H9 (cell line): ENCODE results near the gene LY6G6F. TPM values are rescaled to one million over a fixed set of nuclear protein-coding genes. Genes with fewer than 3 reads are reported as not detected.

ENCODE experiments used
- DNase-seq: peaks from one replicate; pipeline ENCODE4 v3.0.0-alpha.2; 2017
- H2AFZ ChIP-seq: one replicate; pipeline ENCODE4 v1.6.1; 2013; ENCODE audit warnings: mild to moderate bottlenecking, low read length, control low read depth, moderate library complexity
- H2AK5ac ChIP-seq: 2 replicates; pipeline ENCODE4 v1.6.1; 2013; ENCODE audit warnings: low read length, control low read depth, mixed read lengths; ENCODE audit not compliant: insufficient read length
- H2BK120ac ChIP-seq: one replicate; pipeline ENCODE4 v1.6.1; 2013; ENCODE audit warnings: low read depth, mild to moderate bottlenecking, low read length, control low read depth, inconsistent platforms; ENCODE audit not compliant: poor library complexity, severe bottlenecking
- H2BK12ac ChIP-seq: 2 replicates; pipeline ENCODE4 v1.6.1; 2013; ENCODE audit warnings: low read length, control low read depth, mixed read lengths, low read depth; ENCODE audit not compliant: insufficient read length
- H2BK15ac ChIP-seq: 2 replicates; pipeline ENCODE4 v1.6.1; 2013; ENCODE audit warnings: low read depth, low read length, control low read depth
- H2BK20ac ChIP-seq: one replicate; pipeline ENCODE4 v1.6.1; 2013; ENCODE audit warnings: low read depth, mild to moderate bottlenecking, low read length, control low read depth, inconsistent platforms; ENCODE audit not compliant: poor library complexity, severe bottlenecking
- H2BK5ac ChIP-seq: 2 replicates; pipeline ENCODE4 v1.6.1; 2013; ENCODE audit warnings: low read length, control low read depth, mixed read lengths; ENCODE audit not compliant: insufficient read length
- H3K14ac ChIP-seq: 2 replicates; pipeline ENCODE4 v1.6.1; 2013; ENCODE audit warnings: low read length, control low read depth; ENCODE audit not compliant: insufficient read depth
- H3K18ac ChIP-seq: 2 replicates; pipeline ENCODE4 v1.6.1; 2013; ENCODE audit warnings: low read depth, mild to moderate bottlenecking, mixed read lengths, low read length, control low read depth; ENCODE audit not compliant: insufficient read length
- H3K23ac ChIP-seq: 2 replicates; pipeline ENCODE4 v1.6.1; 2013; ENCODE audit warnings: low read length, control low read depth, mixed read lengths, low read depth; ENCODE audit not compliant: insufficient read length
- H3K23me2 ChIP-seq: 2 replicates; pipeline ENCODE4 v1.6.1; 2013; ENCODE audit warnings: low read depth, mild to moderate bottlenecking, mixed read lengths, low read length, control low read depth; ENCODE audit not compliant: insufficient read length, poor library complexity, severe bottlenecking
- H3K27ac ChIP-seq: 2 replicates; pipeline ENCODE4 v1.5.1; 2013; ENCODE audit warnings: low read length, control low read depth, mixed read lengths, low read depth; ENCODE audit not compliant: insufficient read length
- H3K27me3 ChIP-seq: 2 replicates; pipeline ENCODE4 v1.6.1; 2013; ENCODE audit warnings: low read length, control low read depth, inconsistent platforms; ENCODE audit not compliant: insufficient read depth
- H3K4ac ChIP-seq: 2 replicates; pipeline ENCODE4 v1.6.1; 2013; ENCODE audit warnings: low read depth, mild to moderate bottlenecking, control low read depth, inconsistent platforms, low read length, moderate library complexity
- H3K4me1 ChIP-seq: 2 replicates; pipeline ENCODE4 v1.6.1; 2013; ENCODE audit warnings: low read length, control low read depth, inconsistent platforms; ENCODE audit not compliant: insufficient read depth
- H3K4me2 ChIP-seq: 2 replicates; pipeline ENCODE4 v1.6.1; 2013; ENCODE audit warnings: low read length, control low read depth, mixed read lengths; ENCODE audit not compliant: insufficient read length, insufficient read depth
- H3K56ac ChIP-seq: 2 replicates; pipeline ENCODE4 v1.6.1; 2013; ENCODE audit warnings: low read depth, mild to moderate bottlenecking, mixed read lengths, low read length, control low read depth; ENCODE audit not compliant: insufficient read length
- H3K79me1 ChIP-seq: 2 replicates; pipeline ENCODE4 v1.6.1; 2013; ENCODE audit warnings: low read depth, mild to moderate bottlenecking, moderate library complexity, low read length, control low read depth, inconsistent platforms; ENCODE audit not compliant: insufficient read depth, poor library complexity, severe bottlenecking
- H3K79me2 ChIP-seq: 2 replicates; pipeline ENCODE4 v1.6.1; 2013; ENCODE audit warnings: low read length, control low read depth, inconsistent platforms; ENCODE audit not compliant: insufficient read depth
- H3K9ac ChIP-seq: 2 replicates; pipeline ENCODE4 v1.6.1; 2013; ENCODE audit warnings: low read length, control low read depth, mixed read lengths; ENCODE audit not compliant: insufficient read length; ENCODE audit errors: extremely low read depth
- H3K9me3 ChIP-seq: one replicate; pipeline ENCODE4 v1.6.1; 2013; ENCODE audit warnings: low read depth, low read length, inconsistent platforms; ENCODE audit not compliant: control insufficient read depth
- H3T11ph ChIP-seq: one replicate; pipeline ENCODE4 v1.6.1; 2013; ENCODE audit warnings: mild to moderate bottlenecking, low read length, control low read depth, inconsistent platforms
- H4K20me1 ChIP-seq: one replicate; pipeline ENCODE4 v1.6.1; 2013; ENCODE audit not compliant: control insufficient read depth, insufficient read length, insufficient read depth
- H4K5ac ChIP-seq: 2 replicates; pipeline ENCODE4 v1.6.1; 2013; ENCODE audit warnings: low read depth, mild to moderate bottlenecking, mixed read lengths, low read length, control low read depth; ENCODE audit not compliant: insufficient read length
- H4K8ac ChIP-seq: replicated peaks from 2 replicates; pipeline ENCODE4 v1.6.1; 2013; ENCODE audit warnings: low read length, control low read depth, mixed read lengths, low read depth; ENCODE audit not compliant: insufficient read length
- H4K91ac ChIP-seq: 2 replicates; pipeline ENCODE4 v1.6.1; 2013; ENCODE audit warnings: low read depth, mild to moderate bottlenecking, moderate library complexity, mixed read lengths, low read length, control low read depth; ENCODE audit not compliant: insufficient read length
- H3K27ac Mint-ChIP-seq, 3 experiments: 2 replicates in 2 of 3; 3 replicates in 1 of 3; pipeline ENCODE4 v1.8.0; 2020 to 2021; ENCODE audit warnings: mixed read lengths in 3 of 3, mild to moderate bottlenecking in 1 of 3, moderate library complexity in 1 of 3
- H3K27me3 Mint-ChIP-seq: 2 replicates; pipeline ENCODE4 v1.8.0; 2021; ENCODE audit warnings: low read depth, mild to moderate bottlenecking, moderate library complexity, mixed read lengths
- H3K36me3 Mint-ChIP-seq, 3 experiments: 2 replicates in 2 of 3; 3 replicates in 1 of 3; pipeline ENCODE4 v1.8.0; 2020 to 2021; ENCODE audit warnings: low read depth in 3 of 3, mixed read lengths in 3 of 3; ENCODE audit not compliant: insufficient read depth in 1 of 3
- H3K4me1 Mint-ChIP-seq, 2 experiments: 2 replicates each; pipeline ENCODE4 v1.8.0; 2020; ENCODE audit warnings: mixed read lengths in 2 of 2
- H3K4me3 Mint-ChIP-seq, 2 experiments: 2 replicates in 1 of 2; 3 replicates in 1 of 2; pipeline ENCODE4 v1.8.0; 2020 to 2021; ENCODE audit warnings: mild to moderate bottlenecking in 2 of 2, mixed read lengths in 2 of 2, moderate library complexity in 1 of 2
- H3K9me3 Mint-ChIP-seq, 2 experiments: 2 replicates in 1 of 2; 3 replicates in 1 of 2; pipeline ENCODE4 v1.8.0; 2020; ENCODE audit warnings: mild to moderate bottlenecking in 2 of 2, mixed read lengths in 2 of 2, moderate library complexity in 1 of 2
- WGBS: extraction: QIAGEN DNeasy Blood & Tissue Kit; methylation state at CpG from one replicate; pipeline ENCODE4 v1.1.7; 2013; ENCODE audit warnings: missing lambda C conversion rate, low lambda C conversion rate, mixed read lengths; ENCODE audit not compliant: insufficient read length; ENCODE audit errors: extremely low coverage; 5-methylcytosine and 5-hydroxymethylcytosine counted together
- total RNA-seq: library from RNA; stranded (reverse); gene quantifications from 2 replicates; pipeline ENCODE4 v1.2.1, GENCODE V29; 2021
- TF ChIP-seq, protein P1 (sequence below): fragments of 200-600 bp; sonication (generic); conservative IDR thresholded peaks from 3 replicates; pipeline ENCODE4 v1.8.0; 2021; ENCODE audit warnings: antibody characterized with exemption, mild to moderate bottlenecking

Gene LY6G6F
- total RNA-seq, 1 experiment from 2014 or later = not detected

DNA sequence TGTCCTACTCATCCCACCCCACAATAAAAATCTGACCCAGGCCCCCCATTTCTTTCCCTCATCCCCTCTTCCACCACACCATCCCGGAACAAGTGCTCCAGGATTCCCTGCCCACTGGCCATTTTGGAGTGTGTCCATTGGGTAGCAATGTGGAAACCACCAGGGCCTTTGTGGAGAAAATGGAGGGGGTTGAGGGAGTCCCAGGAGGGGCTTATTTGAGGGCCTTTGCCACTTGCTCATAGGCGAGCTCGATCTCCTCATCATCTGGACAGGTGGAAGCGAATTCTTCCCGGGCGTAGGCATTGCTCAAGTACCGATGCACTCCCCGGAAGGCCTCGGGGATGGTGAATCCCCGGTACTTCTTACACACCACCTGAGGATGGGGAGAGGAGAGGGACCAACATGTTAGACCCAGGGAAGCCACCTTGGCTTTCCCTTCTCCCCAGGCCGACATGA is 24.0 kb downstream of the LY6G6F start:
- H3K27ac Mint-ChIP-seq = peak overlapping the region; percentile 71 to 98 (median 97); a peak in 6 of 7 replicates
- Histone ChIP-seq H3K27ac (no peak overlapping the region), H3K9ac (no peak overlapping the region), H3K56ac (no peak overlapping the region), H2BK20ac (no peak overlapping the region), H3K79me2 (peaks cover 3% of the 10 kb centered on the region; the same call in 1 of the 2 replicates), H3K18ac (no peak overlapping the region), H3K79me1 (no peaks in the 10 kb centered on the region), H3K23me2 (peaks cover 20% of the 10 kb centered on the region), H4K91ac (no peak overlapping the region), H3K23ac (no peak overlapping the region), H2BK15ac (no peak overlapping the region), H2AFZ (no peak overlapping the region), H3K14ac (no peak overlapping the region), H3T11ph (no peak overlapping the region), H2AK5ac (no peak overlapping the region), H3K27me3 (no peaks in the 10 kb centered on the region), H3K4ac (no peak overlapping the region), H4K8ac (no peak overlapping the region), H2BK5ac (no peak overlapping the region), H2BK12ac (no peak overlapping the region), H3K4me2 (no peak overlapping the region), H3K4me1 (peaks cover 5% of the 10 kb centered on the region; the same call in 1 of the 2 replicates), H4K20me1 (no peaks in the 10 kb centered on the region), H3K9me3 (no peaks in the 10 kb centered on the region), H2BK120ac (no peak overlapping the region), H4K5ac (no peak overlapping the region)
- peak overlapping the region; percentile 83 to 98 for H3K4me3 Mint-ChIP-seq
- peaks cover 29 to 31% of the 10 kb centered on the region in 2 experiments for H3K4me1 Mint-ChIP-seq
- H3K27me3 Mint-ChIP-seq = no peaks in the 10 kb centered on the region
- DNase-seq = peak; percentile 39
- no peaks in the 10 kb centered on the region; a peak in 2 of 5 replicates for H3K9me3 Mint-ChIP-seq
- WGBS = no CpG with 5 or more reads among the region's 11 CpGs
- H3K36me3 Mint-ChIP-seq = peaks cover 43 to 74% (median 67%) of the 10 kb centered on the region in 3 experiments
- TF ChIP-seq, protein P1, sequence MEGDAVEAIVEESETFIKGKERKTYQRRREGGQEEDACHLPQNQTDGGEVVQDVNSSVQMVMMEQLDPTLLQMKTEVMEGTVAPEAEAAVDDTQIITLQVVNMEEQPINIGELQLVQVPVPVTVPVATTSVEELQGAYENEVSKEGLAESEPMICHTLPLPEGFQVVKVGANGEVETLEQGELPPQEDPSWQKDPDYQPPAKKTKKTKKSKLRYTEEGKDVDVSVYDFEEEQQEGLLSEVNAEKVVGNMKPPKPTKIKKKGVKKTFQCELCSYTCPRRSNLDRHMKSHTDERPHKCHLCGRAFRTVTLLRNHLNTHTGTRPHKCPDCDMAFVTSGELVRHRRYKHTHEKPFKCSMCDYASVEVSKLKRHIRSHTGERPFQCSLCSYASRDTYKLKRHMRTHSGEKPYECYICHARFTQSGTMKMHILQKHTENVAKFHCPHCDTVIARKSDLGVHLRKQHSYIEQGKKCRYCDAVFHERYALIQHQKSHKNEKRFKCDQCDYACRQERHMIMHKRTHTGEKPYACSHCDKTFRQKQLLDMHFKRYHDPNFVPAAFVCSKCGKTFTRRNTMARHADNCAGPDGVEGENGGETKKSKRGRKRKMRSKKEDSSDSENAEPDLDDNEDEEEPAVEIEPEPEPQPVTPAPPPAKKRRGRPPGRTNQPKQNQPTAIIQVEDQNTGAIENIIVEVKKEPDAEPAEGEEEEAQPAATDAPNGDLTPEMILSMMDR = no peak
